Prostate gland (tissue), 2 donors: ENCODE results near the gene ITFG2. TPM values are rescaled to one million over a fixed set of nuclear protein-coding genes. Genes with fewer than 3 reads are reported as not detected.

Experiments used
- DNase-seq: peaks from one replicate; pipeline ENCODE4 v3.0.0-alpha.2; 2019; ENCODE audit warnings: low spot score
- H3K27ac ChIP-seq, 2 donors: fragments of 200-600 bp; sonication (generic); 2 replicates each; pipeline ENCODE4 v1.5.1; 2017 to 2019
- H3K27me3 ChIP-seq: fragments of 200-600 bp; sonication (generic); replicated peaks from 2 replicates; pipeline ENCODE4 v1.5.1; 2019; ENCODE audit not compliant: insufficient read depth
- H3K36me3 ChIP-seq, 2 donors: fragments of 200-600 bp; sonication (generic); 1 replicate in 1 of 2; 2 replicates in 1 of 2; pipeline versions ENCODE4 v1.5.1 to v1.8.1; 2017 to 2019
- H3K4me1 ChIP-seq: fragments of 200-600 bp; sonication (generic); replicated peaks from 2 replicates; pipeline ENCODE4 v1.5.1; 2019
- H3K4me3 ChIP-seq, 2 donors: fragments of 200-600 bp; sonication (generic); 2 replicates each; pipeline ENCODE4 v1.5.1; 2017 to 2019
- H3K9me3 ChIP-seq: fragments of 200-600 bp; sonication (generic); 2 replicates; pipeline ENCODE4 v1.5.1; 2017
- CTCF ChIP-seq, 4 experiments: fragments of 200-600 bp in 2 of 4; fragments of 450-650 bp in 2 of 4; sonication (generic) in 2 of 4; IDR thresholded peaks; 1 replicate in 3 of 4; 2 replicates in 1 of 4; pipeline ENCODE4 v1.5.1; 2016 to 2019; ENCODE audit warnings: antibody characterized with exemption in 4 of 4, mild to moderate bottlenecking in 2 of 4, moderate library complexity in 2 of 4
- POLR2A ChIP-seq: fragments of 450-650 bp; IDR thresholded peaks from one replicate; pipeline ENCODE4 v1.6.1; 2016; ENCODE audit warnings: antibody characterized with exemption, mild to moderate bottlenecking
- POLR2AphosphoS5 ChIP-seq: sonication (generic); formaldehyde crosslinking; IDR thresholded peaks from one replicate; pipeline ENCODE4 v1.6.1; 2017; ENCODE audit warnings: antibody characterized with exemption
- WGBS: methylation state at CpG from one replicate; pipeline ENCODE4 v1.1.5; 2018; 5-methylcytosine and 5-hydroxymethylcytosine counted together
- intact Hi-C: fragments of 100-400 bp; cut with DNase I; formaldehyde crosslinking; loops from one replicate; pipeline ENCODE4 v1.14.2; 2022
- total RNA-seq, 2 donors: library from RNA; depleted of rRNA; stranded (reverse); fragments of >200 nt; gene quantifications; one replicate each; pipeline ENCODE4 v1.1.0, GENCODE V29; 2016

The ITFG2 gene
- total RNA-seq, 2 donors from 2014 or later: 41.5 to 46.5 TPM

- DNase-seq: no peak
- intact Hi-C loops: no loop called here
- no peak overlapping the region for H3K4me3 ChIP-seq
Observed at GRCh38 chr12:2791089-2791488, 21.4 kb upstream of the ITFG2 start.

GRCh38 chr12:2792671-2793500, 19.6 kb upstream of the ITFG2 start:
- no peak overlapping the region for H3K27ac ChIP-seq
- 83% methylated on average over 25 of the region's 25 CpGs for WGBS

More at GRCh38 chr12:2791089-2791488, 21.4 kb upstream of the ITFG2 start:
- Histone ChIP-seq H3K27ac (no peak overlapping the region), H3K27me3 (no peaks in the 10 kb centered on the region), H3K36me3 (no peaks in the 10 kb centered on the region), H3K9me3 (no peaks in the 10 kb centered on the region), H3K4me1 (no peaks in the 10 kb centered on the region)
- 71% methylated on average over 6 of the region's 6 CpGs for WGBS
- no peak for TF ChIP-seq CTCF (IDR thresholded peaks at IDR 0.05)
- no peak for TF ChIP-seq POLR2A
- TF ChIP-seq POLR2AphosphoS5: no peak

DNA sequence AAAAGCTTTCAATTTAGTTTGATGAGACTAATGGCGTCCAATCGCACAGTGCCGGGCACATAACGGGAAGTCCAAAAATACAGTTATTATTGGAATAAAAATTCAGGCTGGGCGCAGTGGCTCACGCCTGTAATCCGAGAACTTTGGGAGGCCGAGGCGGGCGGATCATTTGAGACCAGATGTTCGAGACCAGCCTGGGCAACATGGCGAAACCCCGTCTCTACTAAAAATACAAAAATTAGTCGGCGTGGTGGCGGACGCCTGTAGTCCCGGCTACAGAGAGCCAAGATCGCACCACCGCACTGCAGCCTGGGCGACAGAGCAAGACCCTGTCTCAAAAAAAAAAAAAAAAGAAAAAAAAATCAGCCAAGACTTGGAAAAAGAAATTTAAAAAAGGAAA, 18.9 kb upstream of the ITFG2 start:
- Histone ChIP-seq H3K36me3 (no peaks in the 10 kb centered on the region), H3K27ac (no peak overlapping the region), H3K9me3 (no peaks in the 10 kb centered on the region), H3K27me3 (no peaks in the 10 kb centered on the region), H3K4me3 (no peak overlapping the region), H3K4me1 (peaks cover 5% of the 10 kb centered on the region)
- intact Hi-C loops: no loop called here
- DNase-seq: no peak
- TF ChIP-seq CTCF (IDR thresholded peaks at IDR 0.05): no peak
- 94% methylated on average over 21 of the region's 21 CpGs for WGBS

More at GRCh38 chr12:2792671-2793500, 19.6 kb upstream of the ITFG2 start:
- H3K36me3 ChIP-seq: no peaks in the 10 kb centered on the region
- H3K9me3 ChIP-seq: no peaks in the 10 kb centered on the region
- H3K27me3 ChIP-seq: no peaks in the 10 kb centered on the region
- DNase-seq: no peak
- intact Hi-C loops: no loop called here
- TF ChIP-seq POLR2A (no peak), POLR2AphosphoS5 (no peak), CTCF (IDR thresholded peaks at IDR 0.05) (no peak)
- no peak overlapping the region for H3K4me3 ChIP-seq
- H3K4me1 ChIP-seq: peaks cover 5% of the 10 kb centered on the region

GRCh38 chr12:2794191-2794735, 18.2 kb upstream of the ITFG2 start:
- DNase-seq: peak; percentile 61
- peak; percentile 12 for TF ChIP-seq POLR2A
- no peak for TF ChIP-seq CTCF (IDR thresholded peaks at IDR 0.05)
- H3K27ac ChIP-seq: peak overlapping the region; percentile 87 to 92
- intact Hi-C loops: no loop called here
- no peaks in the 10 kb centered on the region for H3K27me3 ChIP-seq
- peaks cover 5% of the 10 kb centered on the region for H3K4me1 ChIP-seq
- peak overlapping the region; percentile 77 to 83 for H3K4me3 ChIP-seq
- H3K36me3 ChIP-seq: peaks cover 0 to 2% of the 10 kb centered on the region in 2 donors
- 5% methylated on average over 48 of the region's 49 CpGs for WGBS
- no peaks in the 10 kb centered on the region for H3K9me3 ChIP-seq
